HEK293 (cell line): ENCODE data around the gene KYAT1.
A peak's percentile ranks its signal among the peaks of the same experiment; 100 is the strongest.

Experiments used
- BCL11B ChIP-seq: fragments of 450-650 bp; formaldehyde crosslinking; IDR thresholded peaks from 2 replicates; pipeline ENCODE4 v1.5.1; 2016; ENCODE audit warnings: low read depth, missing biosample characterization, missing genetic modification characterization
- ELK4 ChIP-seq: IDR thresholded peaks from 2 replicates; pipeline ENCODE4 v1.6.1; 2011; ENCODE audit warnings: mild to moderate bottlenecking, low read depth, low read length, borderline replicate concordance
- IKZF3 ChIP-seq: fragments of 450-650 bp; IDR thresholded peaks from 2 replicates; pipeline ENCODE4 v1.5.0; 2018; ENCODE audit warnings: missing biosample characterization, mild to moderate bottlenecking, missing genetic modification characterization, moderate library complexity
- PRDM1 ChIP-seq: fragments of 450-650 bp; formaldehyde crosslinking; IDR thresholded peaks from 2 replicates; pipeline ENCODE4; 2016; ENCODE audit warnings: missing biosample characterization, missing genetic modification characterization
- PRDM10 ChIP-seq: fragments of 450-650 bp; formaldehyde crosslinking; IDR thresholded peaks from 2 replicates; pipeline ENCODE4 v1.5.1; 2016; ENCODE audit warnings: missing biosample characterization, missing genetic modification characterization
- PRDM6 ChIP-seq: fragments of 450-650 bp; formaldehyde crosslinking; IDR thresholded peaks from 2 replicates; pipeline ENCODE4 v1.5.1; 2017; ENCODE audit warnings: missing biosample characterization, missing genetic modification characterization
- SP2 ChIP-seq: fragments of 450-650 bp; formaldehyde crosslinking; IDR thresholded peaks from 2 replicates; pipeline ENCODE4 v1.5.1; 2016; ENCODE audit warnings: missing biosample characterization, missing genetic modification characterization
- SP7 ChIP-seq: fragments of 450-650 bp; formaldehyde crosslinking; IDR thresholded peaks from 2 replicates; pipeline ENCODE4 v1.5.1; 2016; ENCODE audit warnings: missing biosample characterization, missing genetic modification characterization
- ZBTB20 ChIP-seq: fragments of 450-650 bp; formaldehyde crosslinking; IDR thresholded peaks from 2 replicates; pipeline ENCODE4 v1.5.1; 2016; ENCODE audit warnings: missing biosample characterization, missing genetic modification characterization
- ZBTB26 ChIP-seq: fragments of 450-650 bp; formaldehyde crosslinking; optimal IDR thresholded peaks from 2 replicates; pipeline ENCODE3; 2016; ENCODE audit warnings: missing biosample characterization, mild to moderate bottlenecking, missing genetic modification characterization
- ZFP3 ChIP-seq: fragments of 450-650 bp; formaldehyde crosslinking; IDR thresholded peaks from 2 replicates; pipeline ENCODE4 v1.5.1; 2016; ENCODE audit warnings: low read depth, missing biosample characterization, missing genetic modification characterization
- ZNF133 ChIP-seq: fragments of 450-650 bp; formaldehyde crosslinking; IDR thresholded peaks from 2 replicates; pipeline ENCODE4 v1.5.1; 2016; ENCODE audit warnings: missing biosample characterization, missing genetic modification characterization
- ZNF146 ChIP-seq: fragments of 450-650 bp; formaldehyde crosslinking; IDR thresholded peaks from 2 replicates; pipeline ENCODE4 v1.5.1; 2016; ENCODE audit warnings: missing biosample characterization, missing genetic modification characterization
- ZNF16 ChIP-seq: fragments of 450-650 bp; formaldehyde crosslinking; IDR thresholded peaks from 2 replicates; pipeline ENCODE4 v1.5.1; 2016; ENCODE audit warnings: low read depth, missing biosample characterization, missing genetic modification characterization
- ZNF2 ChIP-seq: fragments of 450-650 bp; formaldehyde crosslinking; IDR thresholded peaks from 2 replicates; pipeline ENCODE4 v1.5.1; 2016; ENCODE audit warnings: missing biosample characterization, missing genetic modification characterization
- ZNF239 ChIP-seq: fragments of 450-650 bp; formaldehyde crosslinking; IDR thresholded peaks from 2 replicates; pipeline ENCODE4 v1.5.1; 2016; ENCODE audit warnings: missing biosample characterization, missing genetic modification characterization
- ZNF280D ChIP-seq: fragments of 450-650 bp; formaldehyde crosslinking; IDR thresholded peaks from 2 replicates; pipeline ENCODE4 v1.5.1; 2016; ENCODE audit warnings: missing biosample characterization, missing genetic modification characterization
- ZNF335 ChIP-seq: fragments of 450-650 bp; formaldehyde crosslinking; conservative IDR thresholded peaks from 2 replicates; pipeline ENCODE4 v1.5.1; 2016; ENCODE audit warnings: missing biosample characterization, missing genetic modification characterization
- ZNF341 ChIP-seq: fragments of 450-650 bp; formaldehyde crosslinking; IDR thresholded peaks from 2 replicates; pipeline ENCODE4; 2016; ENCODE audit warnings: low read depth, missing biosample characterization, missing genetic modification characterization
- ZNF473 ChIP-seq: fragments of 450-650 bp; formaldehyde crosslinking; IDR thresholded peaks from 2 replicates; pipeline ENCODE4 v1.5.1; 2017; ENCODE audit warnings: missing biosample characterization, missing genetic modification characterization
- ZNF530 ChIP-seq: fragments of 450-650 bp; formaldehyde crosslinking; IDR thresholded peaks from 2 replicates; pipeline ENCODE4 v1.5.1; 2016; ENCODE audit warnings: low read depth, missing biosample characterization, missing genetic modification characterization
- ZNF621 ChIP-seq: fragments of 450-650 bp; formaldehyde crosslinking; IDR thresholded peaks from 2 replicates; pipeline ENCODE4 v1.5.1; 2017; ENCODE audit warnings: missing biosample characterization, missing genetic modification characterization
- ZNF660 ChIP-seq: fragments of 450-650 bp; IDR thresholded peaks from 2 replicates; pipeline ENCODE4 v1.5.1; 2018; ENCODE audit warnings: missing biosample characterization, mild to moderate bottlenecking, missing genetic modification characterization
- ZNF677 ChIP-seq: fragments of 450-650 bp; IDR thresholded peaks from 2 replicates; pipeline ENCODE4 v1.5.0; 2018; ENCODE audit warnings: missing biosample characterization, mild to moderate bottlenecking, missing genetic modification characterization, moderate library complexity
- ZNF692 ChIP-seq: fragments of 450-650 bp; formaldehyde crosslinking; IDR thresholded peaks from 2 replicates; pipeline ENCODE4 v1.5.1; 2016; ENCODE audit warnings: missing biosample characterization, missing genetic modification characterization
- ZNF768 ChIP-seq: fragments of 450-650 bp; formaldehyde crosslinking; IDR thresholded peaks from 2 replicates; pipeline ENCODE4 v1.5.1; 2018; ENCODE audit warnings: missing biosample characterization, mild to moderate bottlenecking, missing genetic modification characterization

The KYAT1 gene

GRCh38 chr9:128903871-128904620 is 22.3 kb upstream of the KYAT1 start (continued):
- TF ChIP-seq ZFP3 (tag by site-specific recombination) (no peak), ZNF2 (no peak), ZNF239 (tag by site-specific recombination) (no peak), ZNF677 (tag by site-specific recombination) (no peak), ZNF335 (tag by site-specific recombination) (no peak), ZBTB20 (no peak), PRDM10 (tag by site-specific recombination) (peak; percentile 85), ZNF473 (tag by site-specific recombination) (no peak), ZBTB26 (no peak), ZNF621 (tag by site-specific recombination) (no peak), IKZF3 (no peak), ZNF16 (tag by site-specific recombination) (no peak), PRDM6 (peak; percentile 39; the same call in 1 of the 2 replicates), ZNF660 (tag by site-specific recombination) (no peak), ZNF280D (tag by site-specific recombination) (no peak), ZNF133 (no peak), BCL11B (tag by site-specific recombination) (no peak), ZNF692 (tag by site-specific recombination) (no peak), ZNF341 (tag by site-specific recombination) (no peak), PRDM1 (tag by site-specific recombination) (peak; percentile 62; the same call in 1 of the 2 replicates), SP2 (tag by site-specific recombination) (no peak), ZNF530 (tag by site-specific recombination) (no peak), ZNF146 (tag by site-specific recombination) (no peak), SP7 (tag by site-specific recombination) (peak; percentile 71; the same call in 1 of the 2 replicates), ELK4 (no peak), ZNF768 (tag by site-specific recombination) (no peak)
